OCI-LY7 (cell line): ENCODE results near the gene TMEM184A. TPM values are rescaled to one million over a fixed set of nuclear protein-coding genes. Genes with fewer than 3 reads are reported as not detected.

Experiments used
- BruUV-seq: library from RNA; stranded (reverse); fragments of 400-500 nt; replicated peaks from 2 replicates; lab custom pipeline; 2021; lab: Mats Ljungman, UMichigan
- CTCF ChIA-PET: fragments of 300-600 bp; sonication (Branson Sonifier 250); formaldehyde crosslinking; loops from one replicate; lab custom pipeline; 2022; ENCODE audit warnings: antibody characterized with exemption; ENCODE audit not compliant: unreplicated experiment; lab: Charles Lee
- POLR2A ChIA-PET: fragments of 300-600 bp; sonication (Branson Sonifier 250); formaldehyde crosslinking; loops from one replicate; lab custom pipeline; 2022; ENCODE audit warnings: antibody characterized with exemption; lab: Charles Lee
- DNase-seq: peaks from one replicate; pipeline ENCODE4 v3.0.0-alpha.2; 2015; ENCODE audit warnings: low spot score
- H2AFZ ChIP-seq: fragments of 200-600 bp; sonication (generic), shearing (Covaris generic); 2 replicates; pipeline ENCODE4 v1.6.1; 2014; ENCODE audit warnings: mild to moderate bottlenecking, antibody characterized with exemption, low read length, moderate library complexity
- H3K27ac ChIP-seq: fragments of 200-600 bp; sonication (generic); 2 replicates; pipeline ENCODE4 v1.5.1; 2014; ENCODE audit warnings: mixed run types, low read depth, mild to moderate bottlenecking, moderate library complexity, low read length, inconsistent platforms; ENCODE audit not compliant: poor library complexity, severe bottlenecking
- H3K36me3 ChIP-seq: fragments of 200-600 bp; sonication (generic); 2 replicates; pipeline ENCODE4 v1.6.1; 2014; ENCODE audit warnings: mild to moderate bottlenecking, antibody characterized with exemption, low read length, moderate library complexity, mixed read lengths; ENCODE audit not compliant: insufficient read depth
- H3K4me1 ChIP-seq: fragments of 200-600 bp; sonication (generic); 2 replicates; pipeline ENCODE4 v1.5.1; 2014; ENCODE audit warnings: mild to moderate bottlenecking, low read length; ENCODE audit not compliant: insufficient read depth, poor library complexity, severe bottlenecking
- H3K4me2 ChIP-seq: fragments of 200-600 bp; sonication (generic); 2 replicates; pipeline ENCODE4 v1.6.1; 2014; ENCODE audit warnings: mild to moderate bottlenecking, low read length
- H3K4me3 ChIP-seq: fragments of 200-600 bp; sonication (generic); 2 replicates; pipeline ENCODE4 v1.5.1; 2014; ENCODE audit warnings: mild to moderate bottlenecking, low read depth, low read length; ENCODE audit not compliant: poor library complexity, severe bottlenecking
- H3K79me2 ChIP-seq: fragments of 200-600 bp; sonication (generic); 2 replicates; pipeline ENCODE4 v1.6.1; 2016; ENCODE audit warnings: low read depth, mild to moderate bottlenecking, low read length, moderate library complexity, mixed read lengths; ENCODE audit not compliant: insufficient read depth
- H3K9me2 ChIP-seq: fragments of 200-600 bp; sonication (generic); 2 replicates; pipeline ENCODE4 v1.6.1; 2016; ENCODE audit warnings: mild to moderate bottlenecking, low read length, mixed read lengths; ENCODE audit not compliant: insufficient read depth
- H3K9me3 ChIP-seq: fragments of 200-600 bp; sonication (generic); 2 replicates; pipeline ENCODE4 v1.6.1; 2014; ENCODE audit warnings: mild to moderate bottlenecking, mixed run types, low read length, mixed read lengths
- H4K20me1 ChIP-seq: fragments of 200-600 bp; sonication (generic); 2 replicates; pipeline ENCODE4 v1.6.1; 2014; ENCODE audit warnings: mild to moderate bottlenecking, antibody characterized with exemption, low read length, moderate library complexity, mixed read lengths; ENCODE audit not compliant: insufficient read depth
- CTCF ChIP-seq: fragments of 200-600 bp; sonication (generic); conservative IDR thresholded peaks from 2 replicates; pipeline ENCODE4 v1.5.1; 2014; ENCODE audit warnings: mild to moderate bottlenecking, antibody characterized with exemption, low read length, moderate library complexity, mixed read lengths
- EZH2phosphoT487 ChIP-seq: fragments of 200-600 bp; sonication (generic); IDR thresholded peaks from 2 replicates; pipeline ENCODE4 v1.6.1; 2018; ENCODE audit warnings: low read depth, borderline replicate concordance, mild to moderate bottlenecking, mixed run types, antibody characterized with exemption, low read length, moderate library complexity, mixed read lengths
- intact Hi-C: fragments of 100-400 bp; cut with micrococcal nuclease; formaldehyde crosslinking; loops from one replicate; pipeline ENCODE4 v1.10.0; 2022; ENCODE audit not compliant: unreplicated experiment
- total RNA-seq, 2 experiments: library from RNA; depleted of rRNA in 1 of 2; stranded (reverse); fragments of >200 nt in 1 of 2; shearing (Covaris generic) in 1 of 2; gene quantifications; 2 replicates each; pipeline ENCODE4 v1.2.3, GENCODE V29; 2014 to 2022

The TMEM184A gene
- total RNA-seq, 2 experiments from 2014 or later = 0.19 TPM; not detected in 1

DNA sequence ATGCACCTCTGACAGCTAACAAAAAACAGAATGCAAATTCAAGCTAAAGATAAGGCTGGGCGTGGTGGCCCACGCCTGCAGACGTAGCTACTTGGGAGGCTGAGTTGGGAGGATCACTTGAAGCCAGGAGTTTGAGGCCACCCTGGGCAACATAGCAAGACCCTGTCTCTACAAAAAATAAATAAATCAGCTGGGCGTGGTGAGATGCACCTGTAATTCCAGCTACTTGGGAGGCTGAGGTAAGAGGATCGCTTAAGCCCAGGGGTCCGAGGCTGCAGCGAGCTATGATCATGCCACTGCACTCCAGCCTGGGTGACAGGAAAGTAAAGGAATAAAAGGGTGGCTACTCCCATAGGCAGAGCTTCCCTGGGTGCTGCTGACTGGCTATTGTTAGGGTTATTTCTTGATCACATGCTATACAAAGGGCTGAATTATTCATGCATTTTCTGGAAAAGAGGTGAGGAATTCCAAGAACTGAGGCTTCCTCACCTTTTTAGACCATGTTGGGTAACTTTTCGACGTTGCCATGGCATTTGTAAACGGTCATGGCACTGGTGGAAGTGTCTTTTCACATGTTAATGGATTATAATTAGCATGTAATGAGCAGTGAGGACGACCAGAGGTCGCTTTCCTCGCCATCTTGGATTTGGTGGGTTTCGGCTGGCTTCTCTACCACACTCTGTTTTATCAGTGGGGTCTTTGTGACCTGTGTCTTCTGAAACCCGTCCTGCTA, 20.7 kb upstream of the TMEM184A start:
- Histone ChIP-seq H3K4me3 (no peak overlapping the region), H3K9me2 (no peaks in the 10 kb centered on the region), H3K27ac (no peak overlapping the region), H3K79me2 (no peaks in the 10 kb centered on the region), H3K36me3 (no peaks in the 10 kb centered on the region), H3K4me1 (no peaks in the 10 kb centered on the region), H3K4me2 (no peak overlapping the region), H3K9me3 (no peaks in the 10 kb centered on the region), H4K20me1 (no peaks in the 10 kb centered on the region), H2AFZ (no peak overlapping the region)
- ChIA-PET CTCF (interaction anchor here (0.6 kb wide), 1 partner anchor 491 kb away, joined by 7 read pairs; no protein-coding TSS in a partner anchor), POLR2A (no interaction called here)
- DNase-seq = no peak
- no TSS peak for BruUV-seq
- TF ChIP-seq EZH2phosphoT487 = no peak
- TF ChIP-seq CTCF = no peak
- intact Hi-C loops = loop anchor here (5.0 to 10.0 kb wide), 3 partner anchors 88 to 778 kb away; partner anchors contain the start of gene EIF3B

- Histone ChIP-seq H3K4me3 (no peak overlapping the region), H4K20me1 (no peaks in the 10 kb centered on the region), H3K27ac (no peak overlapping the region), H3K9me3 (no peaks in the 10 kb centered on the region), H2AFZ (no peak overlapping the region), H3K4me2 (no peak overlapping the region), H3K9me2 (no peaks in the 10 kb centered on the region), H3K36me3 (no peaks in the 10 kb centered on the region), H3K4me1 (peaks cover 6% of the 10 kb centered on the region), H3K79me2 (peaks cover 4% of the 10 kb centered on the region; the same call in 1 of the 2 replicates)
- no peak for DNase-seq
- POLR2A ChIA-PET = no interaction called here
- TF ChIP-seq CTCF (no peak), EZH2phosphoT487 (no peak)
- BruUV-seq = no TSS peak
- CTCF ChIA-PET = no interaction called here
- intact Hi-C loops = loop anchor here (5.0 to 10.0 kb wide), 3 partner anchors 89 to 779 kb away; partner anchors contain the start of gene EIF3B
Observed at GRCh38 chr7:1575809-1576208, 19.8 kb upstream of the TMEM184A start.
